ENCODE measurements around the gene MAST4. TPM values are rescaled to one million over a fixed set of nuclear protein-coding genes. Genes with fewer than 3 reads are reported as not detected.
A peak's percentile ranks its signal among the peaks of the same experiment; 100 is the strongest.

The MAST4 gene
- total and polyA plus RNA-seq, 2 donors (not counting 1 experiment from before 2014, with no cell fraction given): 7.0 to 15.2 TPM

- Histone ChIP-seq H3K9ac (ENCODE audit: insufficient read depth, low read length) (no peak overlapping the region), H3K4me1 (ENCODE audit: control insufficient read depth, extremely low read depth, insufficient read depth, low read length) (no peaks in the 10 kb centered on the region), H3K4me2 (ENCODE audit: extremely low read depth, insufficient read depth, low read length) (no peak overlapping the region), H4K20me1 (ENCODE audit: control insufficient read depth, extremely low read depth, insufficient read depth, low read length) (no peaks in the 10 kb centered on the region), H3K4me3 (replicated peaks in 1 of 4; ENCODE audit: control extremely low read depth in 1 of 4, insufficient read depth in 1 of 4, low read depth in 3 of 4, low read length in 4 of 4) (no peak overlapping the region), H2AFZ (ENCODE audit: low read length) (no peak overlapping the region), H3K27me3 (ENCODE audit: control insufficient read depth, insufficient read depth, low read length) (peaks cover 3% of the 10 kb centered on the region), H3K79me2 (ENCODE audit: control insufficient read depth, insufficient read depth, low read length) (no peaks in the 10 kb centered on the region), H3K36me3 (ENCODE audit: control insufficient read depth, insufficient read depth, low read length) (no peaks in the 10 kb centered on the region), H3K9me3 (ENCODE audit: control insufficient read depth, insufficient read depth, low read depth, low read length) (no peaks in the 10 kb centered on the region), H3K27ac (ENCODE audit: insufficient read depth, low read length) (no peak overlapping the region)
- TF ChIP-seq EZH2 (IDR thresholded peaks at IDR 0.05; ENCODE audit: low read length, missing control alignments) (no peak), CTCF (conservative IDR thresholded peaks at IDR 0.05 in 1 of 2, IDR thresholded peaks at IDR 0.05 in 1 of 2; ENCODE audit: low read depth in 1 of 2, low read length in 2 of 2) (no peak)
- DNase-seq (ENCODE audit: low read depth in 2 of 2): no peak
Measured at GRCh38 chr5:66795682-66796081, 199.5 kb downstream of the MAST4 start.

GRCh38 chr5:66796305-66797292 is 200.4 kb downstream of the MAST4 start:
- Histone ChIP-seq H3K9me3 (ENCODE audit: control insufficient read depth, insufficient read depth, low read depth, low read length) (no peaks in the 10 kb centered on the region), H3K79me2 (ENCODE audit: control insufficient read depth, insufficient read depth, low read length) (no peaks in the 10 kb centered on the region), H4K20me1 (ENCODE audit: control insufficient read depth, extremely low read depth, insufficient read depth, low read length) (no peaks in the 10 kb centered on the region), H3K4me1 (ENCODE audit: control insufficient read depth, extremely low read depth, insufficient read depth, low read length) (no peaks in the 10 kb centered on the region), H3K27ac (ENCODE audit: insufficient read depth, low read length) (no peak overlapping the region), H2AFZ (ENCODE audit: low read length) (no peak overlapping the region), H3K27me3 (ENCODE audit: control insufficient read depth, insufficient read depth, low read length) (peaks cover 3% of the 10 kb centered on the region), H3K4me3 (replicated peaks in 1 of 4; ENCODE audit: control extremely low read depth in 1 of 4, insufficient read depth in 1 of 4, low read depth in 3 of 4, low read length in 4 of 4) (no peak overlapping the region), H3K9ac (ENCODE audit: insufficient read depth, low read length) (no peak overlapping the region), H3K36me3 (ENCODE audit: control insufficient read depth, insufficient read depth, low read length) (no peaks in the 10 kb centered on the region), H3K4me2 (ENCODE audit: extremely low read depth, insufficient read depth, low read length) (no peak overlapping the region)
- DNase-seq (ENCODE audit: low read depth in 2 of 2): peak; percentile 10 to 11
- TF ChIP-seq EZH2 (IDR thresholded peaks at IDR 0.05; ENCODE audit: low read length, missing control alignments) (no peak), CTCF (conservative IDR thresholded peaks at IDR 0.05 in 1 of 2, IDR thresholded peaks at IDR 0.05 in 1 of 2; ENCODE audit: low read depth in 1 of 2, low read length in 2 of 2) (peak; percentile 25 to 45)

GRCh38 chr5:66802941-66803340 is 206.7 kb downstream of the MAST4 start:
- Histone ChIP-seq H3K27me3 (ENCODE audit: control insufficient read depth, insufficient read depth, low read length) (peaks cover 3% of the 10 kb centered on the region), H3K79me2 (ENCODE audit: control insufficient read depth, insufficient read depth, low read length) (no peaks in the 10 kb centered on the region), H3K36me3 (ENCODE audit: control insufficient read depth, insufficient read depth, low read length) (no peaks in the 10 kb centered on the region), H3K9me3 (ENCODE audit: control insufficient read depth, insufficient read depth, low read depth, low read length) (no peaks in the 10 kb centered on the region), H3K4me1 (ENCODE audit: control insufficient read depth, extremely low read depth, insufficient read depth, low read length) (no peaks in the 10 kb centered on the region), H3K9ac (ENCODE audit: insufficient read depth, low read length) (no peak overlapping the region), H3K27ac (ENCODE audit: insufficient read depth, low read length) (no peak overlapping the region), H4K20me1 (ENCODE audit: control insufficient read depth, extremely low read depth, insufficient read depth, low read length) (no peaks in the 10 kb centered on the region), H3K4me3 (replicated peaks in 1 of 4; ENCODE audit: control extremely low read depth in 1 of 4, insufficient read depth in 1 of 4, low read depth in 3 of 4, low read length in 4 of 4) (no peak overlapping the region), H3K4me2 (ENCODE audit: extremely low read depth, insufficient read depth, low read length) (no peak overlapping the region), H2AFZ (ENCODE audit: low read length) (no peak overlapping the region)
- DNase-seq (ENCODE audit: low read depth in 2 of 2): no peak
- no peak for TF ChIP-seq CTCF (conservative IDR thresholded peaks at IDR 0.05 in 1 of 2, IDR thresholded peaks at IDR 0.05 in 1 of 2; ENCODE audit: low read depth in 1 of 2, low read length in 2 of 2)
- no peak for TF ChIP-seq EZH2 (IDR thresholded peaks at IDR 0.05; ENCODE audit: low read length, missing control alignments)

Data from fibroblast of lung (primary cell).